ENCODE measurements around the gene STK10. TPM values are rescaled to one million over a fixed set of nuclear protein-coding genes. Genes with fewer than 3 reads are reported as not detected.

STK10 gene
- total and polyA plus RNA-seq, 4 donors: 2.8 to 21.7 (median 7.7) TPM

DNA sequence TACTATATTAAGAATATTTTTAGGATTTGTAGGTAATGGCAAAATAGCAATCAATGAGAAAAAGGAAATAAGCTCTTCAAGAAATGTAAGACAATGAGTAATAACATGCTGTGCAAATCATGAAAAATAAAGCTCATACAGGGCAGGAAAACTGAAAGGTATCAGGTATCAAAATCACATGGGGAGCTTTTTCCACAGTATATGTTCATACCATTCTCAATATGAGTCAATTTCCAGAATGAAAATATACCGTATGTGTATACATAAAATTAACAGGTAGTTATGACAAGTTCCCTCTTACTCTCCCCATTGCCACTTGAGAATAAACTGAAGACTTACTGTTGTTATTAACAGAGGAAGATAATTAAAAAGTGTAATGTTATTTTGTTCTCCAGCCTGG is 41.9 kb upstream of the STK10 start:
- TF ChIP-seq FOXA2 (IDR thresholded peaks at IDR 0.05): no peak
- no peak for TF ChIP-seq JUND (IDR thresholded peaks at IDR 0.05)
- no peak for TF ChIP-seq ATF3 (IDR thresholded peaks at IDR 0.05)
- TF ChIP-seq, protein P1, sequence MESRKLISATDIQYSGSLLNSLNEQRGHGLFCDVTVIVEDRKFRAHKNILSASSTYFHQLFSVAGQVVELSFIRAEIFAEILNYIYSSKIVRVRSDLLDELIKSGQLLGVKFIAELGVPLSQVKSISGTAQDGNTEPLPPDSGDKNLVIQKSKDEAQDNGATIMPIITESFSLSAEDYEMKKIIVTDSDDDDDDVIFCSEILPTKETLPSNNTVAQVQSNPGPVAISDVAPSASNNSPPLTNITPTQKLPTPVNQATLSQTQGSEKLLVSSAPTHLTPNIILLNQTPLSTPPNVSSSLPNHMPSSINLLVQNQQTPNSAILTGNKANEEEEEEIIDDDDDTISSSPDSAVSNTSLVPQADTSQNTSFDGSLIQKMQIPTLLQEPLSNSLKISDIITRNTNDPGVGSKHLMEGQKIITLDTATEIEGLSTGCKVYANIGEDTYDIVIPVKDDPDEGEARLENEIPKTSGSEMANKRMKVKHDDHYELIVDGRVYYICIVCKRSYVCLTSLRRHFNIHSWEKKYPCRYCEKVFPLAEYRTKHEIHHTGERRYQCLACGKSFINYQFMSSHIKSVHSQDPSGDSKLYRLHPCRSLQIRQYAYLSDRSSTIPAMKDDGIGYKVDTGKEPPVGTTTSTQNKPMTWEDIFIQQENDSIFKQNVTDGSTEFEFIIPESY (IDR thresholded peaks at IDR 0.05): no peak
- no peak for TF ChIP-seq EGR1 (IDR thresholded peaks at IDR 0.05; ENCODE audit: low read depth in 2 of 2)
- TF ChIP-seq RAD21 (IDR thresholded peaks at IDR 0.05): no peak
- TF ChIP-seq RXRA (IDR thresholded peaks at IDR 0.05): no peak
- TF ChIP-seq HNF4G (IDR thresholded peaks at IDR 0.05): no peak
- no peak for TF ChIP-seq HNF4A (conservative IDR thresholded peaks at IDR 0.05)
- TF ChIP-seq, protein P2, sequence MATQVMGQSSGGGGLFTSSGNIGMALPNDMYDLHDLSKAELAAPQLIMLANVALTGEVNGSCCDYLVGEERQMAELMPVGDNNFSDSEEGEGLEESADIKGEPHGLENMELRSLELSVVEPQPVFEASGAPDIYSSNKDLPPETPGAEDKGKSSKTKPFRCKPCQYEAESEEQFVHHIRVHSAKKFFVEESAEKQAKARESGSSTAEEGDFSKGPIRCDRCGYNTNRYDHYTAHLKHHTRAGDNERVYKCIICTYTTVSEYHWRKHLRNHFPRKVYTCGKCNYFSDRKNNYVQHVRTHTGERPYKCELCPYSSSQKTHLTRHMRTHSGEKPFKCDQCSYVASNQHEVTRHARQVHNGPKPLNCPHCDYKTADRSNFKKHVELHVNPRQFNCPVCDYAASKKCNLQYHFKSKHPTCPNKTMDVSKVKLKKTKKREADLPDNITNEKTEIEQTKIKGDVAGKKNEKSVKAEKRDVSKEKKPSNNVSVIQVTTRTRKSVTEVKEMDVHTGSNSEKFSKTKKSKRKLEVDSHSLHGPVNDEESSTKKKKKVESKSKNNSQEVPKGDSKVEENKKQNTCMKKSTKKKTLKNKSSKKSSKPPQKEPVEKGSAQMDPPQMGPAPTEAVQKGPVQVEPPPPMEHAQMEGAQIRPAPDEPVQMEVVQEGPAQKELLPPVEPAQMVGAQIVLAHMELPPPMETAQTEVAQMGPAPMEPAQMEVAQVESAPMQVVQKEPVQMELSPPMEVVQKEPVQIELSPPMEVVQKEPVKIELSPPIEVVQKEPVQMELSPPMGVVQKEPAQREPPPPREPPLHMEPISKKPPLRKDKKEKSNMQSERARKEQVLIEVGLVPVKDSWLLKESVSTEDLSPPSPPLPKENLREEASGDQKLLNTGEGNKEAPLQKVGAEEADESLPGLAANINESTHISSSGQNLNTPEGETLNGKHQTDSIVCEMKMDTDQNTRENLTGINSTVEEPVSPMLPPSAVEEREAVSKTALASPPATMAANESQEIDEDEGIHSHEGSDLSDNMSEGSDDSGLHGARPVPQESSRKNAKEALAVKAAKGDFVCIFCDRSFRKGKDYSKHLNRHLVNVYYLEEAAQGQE (IDR thresholded peaks at IDR 0.05): no peak
- no peak for TF ChIP-seq TAF1 (conservative IDR thresholded peaks at IDR 0.05)
- no peak for TF ChIP-seq GABPA (IDR thresholded peaks at IDR 0.05 in 1 of 2, conservative IDR thresholded peaks at IDR 0.05 in 1 of 2)
- TF ChIP-seq, protein P3, sequence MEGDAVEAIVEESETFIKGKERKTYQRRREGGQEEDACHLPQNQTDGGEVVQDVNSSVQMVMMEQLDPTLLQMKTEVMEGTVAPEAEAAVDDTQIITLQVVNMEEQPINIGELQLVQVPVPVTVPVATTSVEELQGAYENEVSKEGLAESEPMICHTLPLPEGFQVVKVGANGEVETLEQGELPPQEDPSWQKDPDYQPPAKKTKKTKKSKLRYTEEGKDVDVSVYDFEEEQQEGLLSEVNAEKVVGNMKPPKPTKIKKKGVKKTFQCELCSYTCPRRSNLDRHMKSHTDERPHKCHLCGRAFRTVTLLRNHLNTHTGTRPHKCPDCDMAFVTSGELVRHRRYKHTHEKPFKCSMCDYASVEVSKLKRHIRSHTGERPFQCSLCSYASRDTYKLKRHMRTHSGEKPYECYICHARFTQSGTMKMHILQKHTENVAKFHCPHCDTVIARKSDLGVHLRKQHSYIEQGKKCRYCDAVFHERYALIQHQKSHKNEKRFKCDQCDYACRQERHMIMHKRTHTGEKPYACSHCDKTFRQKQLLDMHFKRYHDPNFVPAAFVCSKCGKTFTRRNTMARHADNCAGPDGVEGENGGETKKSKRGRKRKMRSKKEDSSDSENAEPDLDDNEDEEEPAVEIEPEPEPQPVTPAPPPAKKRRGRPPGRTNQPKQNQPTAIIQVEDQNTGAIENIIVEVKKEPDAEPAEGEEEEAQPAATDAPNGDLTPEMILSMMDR (IDR thresholded peaks at IDR 0.05; ENCODE audit: low read depth, low read length, missing input control): no peak
- no peak for TF ChIP-seq YY1 (IDR thresholded peaks at IDR 0.05)
- H3K4me3 ChIP-seq (ENCODE audit: low read depth in 1 of 3, low read length in 3 of 3): no peak overlapping the region
- DNase-seq (ENCODE audit: low spot score): no peak
- no peak overlapping the region for H3K27ac ChIP-seq (ENCODE audit: low read depth in 1 of 2, low read length in 2 of 2)
- peaks cover 0 to 8% (median 2%) of the 10 kb centered on the region in 4 donors for H3K36me3 ChIP-seq (ENCODE audit: control insufficient read depth in 4 of 4, insufficient read depth in 3 of 4, low read depth in 1 of 4, low read length in 3 of 4)
- WGBS: 90% methylated on average over 1 of the region's 1 CpG
- H3K9ac ChIP-seq (ENCODE audit: low read depth in 1 of 2, low read length in 2 of 2): no peak overlapping the region
- H3K4me1 ChIP-seq (ENCODE audit: control insufficient read depth in 4 of 4, insufficient read depth in 4 of 4, low read length in 3 of 4): no peaks in the 10 kb centered on the region
- no peaks in the 10 kb centered on the region for H3K27me3 ChIP-seq (ENCODE audit: control insufficient read depth in 4 of 4, insufficient read depth in 4 of 4, low read length in 3 of 4)
- H3K9me3 ChIP-seq (ENCODE audit: control insufficient read depth in 4 of 4, low read length in 3 of 4): no peaks in the 10 kb centered on the region

GRCh38 chr5:172224996-172225395 is 37.0 kb upstream of the STK10 start:
- DNase-seq (ENCODE audit: low spot score): no peak
- Histone ChIP-seq H3K4me3 (ENCODE audit: low read depth in 1 of 3, low read length in 3 of 3) (no peak overlapping the region), H3K9ac (ENCODE audit: low read depth in 1 of 2, low read length in 2 of 2) (no peak overlapping the region), H3K36me3 (ENCODE audit: control insufficient read depth in 4 of 4, insufficient read depth in 3 of 4, low read depth in 1 of 4, low read length in 3 of 4) (peaks cover 0 to 2% (median under 1%) of the 10 kb centered on the region in 4 donors), H3K9me3 (ENCODE audit: control insufficient read depth in 4 of 4, low read length in 3 of 4) (no peaks in the 10 kb centered on the region), H3K27me3 (ENCODE audit: control insufficient read depth in 4 of 4, insufficient read depth in 4 of 4, low read length in 3 of 4) (no peaks in the 10 kb centered on the region), H3K27ac (ENCODE audit: low read depth in 1 of 2, low read length in 2 of 2) (no peak overlapping the region), H3K4me1 (ENCODE audit: control insufficient read depth in 4 of 4, insufficient read depth in 4 of 4, low read length in 3 of 4) (no peaks in the 10 kb centered on the region)
- WGBS: 98% methylated on average over 1 of the region's 1 CpG
- TF ChIP-seq JUND (IDR thresholded peaks at IDR 0.05) (no peak), SP1 (IDR thresholded peaks at IDR 0.05) (no peak), YY1 (IDR thresholded peaks at IDR 0.05) (no peak), TAF1 (conservative IDR thresholded peaks at IDR 0.05) (no peak), EGR1 (IDR thresholded peaks at IDR 0.05; ENCODE audit: low read depth in 2 of 2) (no peak), FOXA2 (IDR thresholded peaks at IDR 0.05) (no peak), NR2F2 (IDR thresholded peaks at IDR 0.05) (no peak), ATF3 (IDR thresholded peaks at IDR 0.05) (no peak), GABPA (IDR thresholded peaks at IDR 0.05 in 1 of 2, conservative IDR thresholded peaks at IDR 0.05 in 1 of 2) (no peak), RXRA (IDR thresholded peaks at IDR 0.05) (no peak), FOXA1 (IDR thresholded peaks at IDR 0.05) (no peak), HNF4G (IDR thresholded peaks at IDR 0.05) (no peak), RAD21 (IDR thresholded peaks at IDR 0.05) (no peak), HNF4A (conservative IDR thresholded peaks at IDR 0.05) (no peak)
- TF ChIP-seq, protein P1 (IDR thresholded peaks at IDR 0.05): no peak
- TF ChIP-seq, protein P3 (IDR thresholded peaks at IDR 0.05; ENCODE audit: low read depth, low read length, missing input control): no peak
- TF ChIP-seq, protein P4, sequence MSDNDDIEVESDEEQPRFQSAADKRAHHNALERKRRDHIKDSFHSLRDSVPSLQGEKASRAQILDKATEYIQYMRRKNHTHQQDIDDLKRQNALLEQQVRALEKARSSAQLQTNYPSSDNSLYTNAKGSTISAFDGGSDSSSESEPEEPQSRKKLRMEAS (IDR thresholded peaks at IDR 0.05): no peak
